HG03175 (cell line): ENCODE data around the gene SULT1A3.
A peak's percentile ranks its signal among the peaks of the same experiment; 100 is the strongest.
"Not testable (repeated sequence)": the region's sequence is repeated elsewhere in the genome, so short reads cannot be mapped to it uniquely, and the experiment has no call there.

Source experiments
- ATAC-seq: cut with Tn5 transposase; IDR thresholded peaks from one replicate; pipeline ENCODE4 v1.9.1; 2021; ENCODE audit warnings: mild to moderate bottlenecking, moderate library complexity; ENCODE audit not compliant: unreplicated experiment

The SULT1A3 gene

DNA sequence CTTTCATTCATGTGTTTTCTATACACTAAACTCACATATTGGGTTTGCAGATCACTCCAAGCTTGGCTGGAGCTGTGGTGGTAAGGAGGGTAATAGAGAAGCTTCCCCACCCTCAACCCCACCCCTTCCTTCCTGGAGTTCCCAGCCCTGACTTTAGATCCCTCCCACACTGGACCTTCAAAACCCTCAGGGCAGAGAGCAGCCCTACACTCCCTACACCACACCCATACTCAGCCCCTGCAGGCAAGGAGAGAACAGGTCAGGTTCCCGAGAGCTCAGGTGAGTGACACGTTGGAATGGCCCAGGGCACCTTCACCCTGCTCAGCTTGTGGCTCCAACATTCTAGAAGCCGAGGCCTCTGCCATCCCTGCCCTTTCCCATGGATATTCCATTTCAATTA, at the start of gene SULT1A3:
SULT1A3 (plus strand) TSS at position 207 of the 400 bp plus-strand sequence. CDS start 1,474 bp downstream, outside the sequence.
- ATAC-seq = not testable (repeated sequence)

DNA sequence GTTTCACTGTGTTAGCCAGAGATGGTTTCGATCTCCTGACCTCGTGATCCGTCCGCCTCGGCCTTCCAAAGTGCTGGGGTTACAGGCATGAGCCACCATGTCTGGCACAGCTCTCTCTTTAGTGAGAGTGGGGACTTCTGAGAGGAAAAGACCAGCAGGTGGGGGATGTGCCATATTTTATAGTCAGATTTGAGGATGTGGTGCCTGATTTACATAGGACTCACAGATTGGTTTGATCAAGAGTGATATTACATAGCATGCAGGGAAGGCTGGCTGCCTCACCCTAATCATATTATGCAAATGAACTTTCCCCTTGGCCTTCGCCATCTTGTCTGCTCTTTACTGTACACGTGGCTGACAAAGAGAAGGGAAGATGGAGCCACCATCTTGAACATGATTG, 48.0 kb upstream of the SULT1A3 start:
- ATAC-seq = no peak

DNA sequence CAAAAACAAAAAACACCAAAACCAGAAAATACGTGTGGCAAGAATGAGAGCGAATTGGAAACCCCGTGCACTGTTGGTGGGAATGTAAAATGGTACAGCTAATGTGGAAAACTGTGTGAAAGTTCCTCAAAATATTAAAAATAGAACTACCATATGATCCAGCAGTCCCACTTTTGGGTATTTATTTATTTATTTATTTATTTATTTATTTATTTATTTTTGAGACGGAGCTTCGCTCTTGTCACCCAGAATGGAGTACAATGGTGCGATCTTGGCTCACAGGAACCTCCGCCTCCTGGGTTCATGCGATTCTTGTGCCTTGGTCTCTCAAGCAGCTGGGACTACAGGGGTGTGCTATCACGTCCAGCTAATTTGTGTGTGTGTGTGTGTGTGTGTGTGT, 46.5 kb upstream of the SULT1A3 start:
- no peak for ATAC-seq

DNA sequence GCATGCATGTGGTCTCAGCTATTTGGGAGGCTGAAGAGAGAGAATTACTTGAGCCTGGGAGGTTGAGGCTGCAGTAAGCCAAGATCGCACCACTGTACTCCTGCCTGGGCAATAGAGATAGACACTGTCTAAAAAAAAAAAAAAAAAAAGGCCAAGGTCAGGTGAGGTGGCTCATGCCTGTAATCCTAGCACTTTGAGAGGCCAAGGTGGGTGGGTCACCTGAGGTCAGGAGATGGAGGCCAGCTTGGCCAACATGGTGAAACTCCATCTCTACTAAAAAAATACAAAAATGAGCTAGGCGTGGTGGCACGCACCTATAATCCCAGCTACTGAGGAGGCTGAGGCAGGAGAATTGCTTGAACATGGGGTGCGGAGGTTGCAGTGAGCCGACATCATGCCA, 43.9 kb upstream of the SULT1A3 start:
- ATAC-seq = no peak

DNA sequence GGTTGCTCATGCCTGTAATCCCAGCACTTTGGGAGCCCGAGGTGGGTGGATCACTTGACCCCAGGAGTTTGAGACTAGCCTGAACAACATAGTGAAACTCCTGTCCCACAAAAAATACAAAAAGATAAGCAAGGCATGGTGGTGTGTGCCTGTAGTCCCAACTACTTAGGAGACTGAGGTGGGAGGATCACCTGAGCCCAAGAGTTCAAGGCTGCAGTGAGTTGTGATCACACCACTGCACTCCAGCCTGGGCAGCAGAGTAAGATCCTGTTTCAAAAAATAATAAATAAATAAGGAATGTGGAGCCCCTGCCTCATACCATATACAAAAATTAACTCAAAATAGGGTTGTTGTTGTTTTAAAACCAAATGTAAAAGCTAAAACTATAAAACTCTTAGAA, 41.8 kb upstream of the SULT1A3 start:
- no peak for ATAC-seq

DNA sequence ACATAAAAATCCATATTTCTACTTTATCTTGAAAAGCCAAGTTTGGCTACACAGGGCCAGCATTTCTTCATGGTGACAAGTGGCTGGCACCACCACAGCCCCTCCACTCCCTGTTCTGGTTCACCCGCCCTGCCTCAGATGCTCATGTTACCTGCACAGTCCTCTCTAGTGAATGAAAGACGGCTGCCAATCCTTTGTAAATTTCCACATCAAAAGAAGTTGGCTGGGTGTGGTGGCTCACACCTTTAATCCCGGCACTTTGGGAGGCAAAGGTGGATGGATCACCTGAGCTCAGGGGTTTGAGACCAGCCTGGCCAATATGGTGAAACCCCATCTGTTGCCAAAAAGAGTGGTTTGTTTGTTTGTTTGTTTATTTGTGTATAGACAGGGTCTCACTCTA, 35.5 kb upstream of the SULT1A3 start:
- ATAC-seq = no peak

DNA sequence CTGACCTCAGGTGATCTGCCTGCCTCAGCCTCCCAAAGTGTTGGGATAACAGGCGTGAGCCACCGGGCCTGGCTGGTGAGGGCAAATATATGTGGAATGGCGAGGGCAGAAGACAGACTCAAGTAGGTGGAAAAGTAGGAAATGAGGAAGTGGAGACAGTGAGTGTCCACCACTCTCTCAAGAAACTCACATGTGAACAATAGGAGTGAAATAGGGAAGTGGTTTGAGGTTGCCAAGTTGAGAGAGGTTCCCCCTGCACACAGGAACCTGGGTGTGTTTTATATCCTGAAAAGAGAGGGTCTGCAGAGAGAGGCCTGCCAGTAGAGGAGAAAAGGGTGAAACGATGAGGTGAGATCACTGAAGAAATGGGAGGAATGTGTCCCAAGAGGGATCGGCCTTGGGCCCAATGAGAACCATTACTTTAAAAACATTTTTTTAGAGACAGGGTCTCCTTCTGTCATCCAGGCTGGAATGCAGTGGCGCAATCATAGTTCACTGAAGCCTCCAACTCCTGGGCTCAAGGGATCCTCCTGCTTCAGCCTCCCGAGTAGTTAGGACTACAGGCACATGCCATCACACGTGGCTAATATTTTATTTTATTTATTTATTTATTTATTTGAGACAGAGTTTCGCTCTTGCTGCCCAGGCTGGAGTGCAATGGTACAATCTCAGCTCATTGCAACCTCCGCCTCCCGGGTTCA, 32.7 kb upstream of the SULT1A3 start:
- ATAC-seq = peak; percentile 61

GRCh38 chr16:30168746-30169145, 30.3 kb upstream of the SULT1A3 start:
- ATAC-seq = not testable (repeated sequence)

DNA sequence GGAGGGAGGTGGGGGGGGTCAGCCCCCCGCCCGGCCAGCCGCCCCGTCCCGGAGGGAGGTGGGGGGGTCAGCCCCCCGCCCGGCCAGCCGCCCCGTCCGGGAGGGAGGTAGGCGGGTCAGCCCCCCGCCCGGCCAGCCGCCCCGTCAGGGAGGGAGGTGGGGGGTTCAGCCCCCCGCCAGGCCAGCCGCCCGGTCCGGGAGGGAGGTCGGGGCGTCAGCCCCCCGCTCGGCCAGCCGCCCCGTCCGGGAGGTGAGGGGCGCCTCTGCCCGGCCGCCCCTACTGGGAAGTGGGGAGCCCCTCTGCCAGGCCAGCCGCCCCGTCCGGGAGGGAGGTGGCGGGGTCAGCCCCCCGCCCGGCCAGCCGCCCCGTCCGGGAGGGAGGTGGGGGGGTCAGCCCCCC, 29.6 kb upstream of the SULT1A3 start:
- ATAC-seq = not testable (repeated sequence)

DNA sequence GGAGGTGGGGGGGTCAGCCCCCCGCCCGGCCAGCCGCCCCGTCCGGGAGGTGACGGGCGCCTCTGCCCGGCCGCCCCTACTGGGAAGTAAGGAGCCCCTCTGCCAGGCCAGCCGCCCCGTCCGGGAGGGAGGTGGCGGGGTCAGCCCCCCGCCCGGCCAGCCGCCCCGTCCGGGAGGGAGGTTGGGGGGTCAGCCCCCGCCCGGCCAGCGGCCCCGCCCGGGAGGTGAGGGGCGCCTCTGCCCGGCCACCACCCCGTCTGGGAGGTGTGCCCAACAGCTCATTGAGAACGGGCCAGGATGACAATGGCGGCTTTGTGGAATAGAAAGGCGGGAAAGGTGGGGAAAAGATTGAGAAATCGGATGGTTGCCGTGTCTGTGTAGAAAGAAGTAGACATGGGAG, 28.9 kb upstream of the SULT1A3 start:
- not testable (repeated sequence) for ATAC-seq

GRCh38 chr16:30173054-30173453, 26.0 kb upstream of the SULT1A3 start:
- no peak for ATAC-seq

DNA sequence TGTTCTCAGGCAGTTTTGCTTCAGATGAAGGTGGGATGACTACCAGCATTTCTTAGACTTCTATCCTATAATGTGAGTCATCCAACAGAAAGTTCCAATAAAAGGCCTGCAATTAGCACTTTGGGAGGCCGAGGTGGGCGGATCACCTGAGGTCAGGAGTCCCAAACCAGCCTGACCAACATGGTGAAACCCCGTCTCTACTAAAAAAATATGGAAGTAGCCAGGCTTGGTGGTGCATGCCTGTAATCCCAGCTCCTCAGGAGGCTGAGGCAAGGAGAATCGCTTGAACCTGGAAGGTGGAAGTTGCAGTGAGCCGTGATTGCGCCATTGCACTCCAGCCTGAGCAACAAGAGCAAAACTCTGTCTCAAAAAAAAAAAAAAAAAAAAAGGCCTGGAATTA, 22.2 kb upstream of the SULT1A3 start:
- not testable (repeated sequence) for ATAC-seq

DNA sequence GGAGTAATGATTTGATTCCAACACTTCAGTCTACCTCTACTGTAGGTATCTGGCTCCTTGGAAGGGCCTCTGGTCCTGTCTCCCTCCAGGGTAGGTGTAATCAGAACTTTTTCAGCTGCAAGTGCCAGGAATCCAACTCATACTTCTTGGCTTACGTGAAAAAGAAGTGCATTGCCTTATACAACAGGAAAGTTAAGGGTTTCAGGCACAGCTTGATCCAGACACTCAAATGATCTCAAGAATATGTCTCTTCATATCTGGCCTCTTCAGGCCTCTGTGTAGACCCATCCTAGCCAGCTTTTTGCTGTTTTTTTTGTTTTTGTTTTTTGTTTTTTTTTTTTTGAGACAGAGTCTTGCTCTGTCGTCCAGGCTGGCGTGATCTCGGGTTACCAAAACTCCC, 19.9 kb upstream of the SULT1A3 start:
- no peak for ATAC-seq

DNA sequence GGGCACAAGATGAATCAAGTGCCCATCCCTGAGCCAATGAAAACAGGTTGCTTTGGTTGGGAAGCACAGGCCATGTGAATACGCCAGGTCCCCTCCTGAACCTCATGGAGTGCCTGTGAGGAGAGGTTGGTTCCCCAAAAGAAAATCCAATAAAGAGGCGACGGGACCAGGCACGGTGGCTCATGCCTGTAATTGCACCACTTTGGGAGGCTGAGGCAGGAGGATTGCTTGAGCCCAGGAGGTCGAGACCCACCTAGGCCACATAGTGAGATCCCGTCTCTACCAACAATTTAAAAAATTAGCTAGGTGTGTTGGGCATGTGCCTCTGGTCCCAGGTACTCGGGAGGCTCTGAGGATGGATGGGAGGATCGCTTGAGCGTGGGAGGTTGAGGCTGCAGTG, 19.1 kb upstream of the SULT1A3 start:
- no peak for ATAC-seq

DNA sequence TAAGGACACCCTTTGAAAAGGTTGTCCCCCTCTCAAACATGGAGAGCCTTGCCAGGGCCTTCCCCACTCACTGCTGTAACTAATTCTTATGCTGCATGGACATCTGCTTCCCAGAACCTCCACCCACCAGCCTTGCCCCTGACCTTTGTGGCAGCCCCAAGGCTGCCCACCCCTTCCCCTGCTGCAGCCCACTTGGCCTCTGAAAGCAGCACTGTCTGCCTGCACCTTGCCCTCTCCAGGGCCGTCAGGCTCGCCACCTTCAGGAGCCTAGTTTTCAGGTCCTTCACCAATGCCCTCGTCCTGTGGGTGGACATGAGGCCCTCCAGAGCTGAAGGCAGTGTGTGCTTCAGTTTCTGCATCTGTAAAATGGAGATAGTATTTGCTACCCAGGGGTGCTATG, 18.3 kb upstream of the SULT1A3 start:
- no peak for ATAC-seq

DNA sequence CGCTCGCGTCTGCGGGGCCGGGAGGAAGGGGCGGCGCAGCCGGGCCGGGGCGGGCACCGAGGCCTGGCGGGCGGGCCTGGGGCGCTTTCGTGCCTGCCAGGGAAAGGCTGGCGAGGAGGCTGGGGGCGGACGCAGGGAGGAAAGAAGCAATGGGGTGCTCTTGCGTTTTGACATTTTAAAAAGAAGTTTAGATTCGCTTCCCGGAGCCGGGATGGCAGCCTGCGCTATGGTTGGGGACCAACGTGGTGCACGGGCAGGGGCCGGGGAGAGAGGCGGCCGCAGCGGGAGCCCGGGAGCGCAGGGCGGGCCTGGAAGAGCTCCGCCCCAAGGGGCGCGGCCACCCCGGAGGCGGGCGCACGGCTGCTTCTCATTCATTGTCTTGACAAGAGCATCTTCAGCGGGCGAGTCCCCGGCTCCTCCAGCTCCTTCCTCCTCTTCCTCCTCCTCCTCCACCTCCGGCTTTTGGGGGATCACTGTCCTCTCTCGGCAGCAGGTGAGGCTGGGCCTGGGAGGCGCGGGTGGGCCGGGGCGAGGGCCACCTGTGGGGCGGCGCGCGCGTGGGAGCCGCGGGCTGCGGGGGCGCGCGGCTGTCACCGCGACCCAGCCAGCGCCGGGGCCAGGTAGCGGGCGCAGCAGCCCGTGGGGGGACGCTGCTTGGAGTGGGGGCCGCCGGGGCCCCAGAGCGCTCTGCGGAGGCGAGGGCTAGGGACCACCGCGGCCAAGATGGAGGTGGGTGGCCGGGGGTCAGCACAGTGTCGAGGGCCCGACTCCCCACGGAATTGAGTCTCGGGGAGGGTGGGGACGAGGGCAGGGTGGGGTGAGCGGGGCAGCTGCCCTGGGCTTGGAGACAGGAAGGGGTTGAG, 15.6 kb upstream of the SULT1A3 start, which contains the start of gene CORO1A:
CORO1A (plus strand) TSS at position 370 of the 863 bp plus-strand sequence. CDS start 1,608 bp downstream, outside the sequence.
- peak; percentile 57 for ATAC-seq

DNA sequence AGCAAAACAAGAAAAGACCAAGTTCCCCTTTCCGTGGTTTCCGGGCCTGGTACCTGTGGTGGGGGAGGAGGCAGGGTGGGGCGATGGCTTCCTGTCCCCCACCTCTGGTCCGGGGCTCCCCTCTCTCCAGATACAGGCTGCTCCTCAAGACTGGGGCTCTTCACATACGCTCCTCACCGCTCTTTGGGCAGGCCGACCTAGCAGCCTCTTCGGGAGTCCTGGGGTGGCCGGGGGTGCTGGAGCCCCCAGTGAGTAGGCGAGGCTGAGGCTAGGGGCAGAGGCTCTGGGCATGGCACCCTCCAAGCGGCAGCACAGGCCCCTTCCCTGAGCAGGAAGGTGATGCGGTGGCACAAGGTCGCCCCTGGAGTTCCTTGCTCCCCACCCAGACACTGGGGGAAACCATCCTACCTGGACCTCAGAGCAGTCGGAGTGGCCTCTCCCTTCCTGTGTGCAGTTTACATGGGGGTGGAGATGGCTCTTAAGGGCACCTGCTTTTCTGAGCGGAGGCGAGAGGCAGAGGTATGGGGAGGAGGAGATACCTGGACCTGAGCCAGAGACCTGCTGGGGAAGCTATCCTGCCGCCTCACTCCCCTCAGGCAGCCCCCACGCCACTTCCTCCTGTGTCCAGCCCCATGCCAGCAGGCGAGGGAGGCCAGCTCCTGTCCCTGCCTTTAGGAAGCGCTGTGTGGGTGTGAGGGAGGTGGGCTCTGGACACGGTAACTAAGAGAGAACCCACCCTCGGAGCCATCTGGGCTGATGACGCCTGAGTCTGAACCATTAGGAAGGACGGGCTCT, 14.8 kb upstream of the SULT1A3 start:
- ATAC-seq = peak; percentile 36

- ATAC-seq = no peak
These were observed 14.0 kb upstream of the SULT1A3 start for GRCh38 chr16:30184891-30185682.

- ATAC-seq = peak; percentile 34
These were observed 13.2 kb upstream of the SULT1A3 start for GRCh38 chr16:30185683-30186421.

DNA sequence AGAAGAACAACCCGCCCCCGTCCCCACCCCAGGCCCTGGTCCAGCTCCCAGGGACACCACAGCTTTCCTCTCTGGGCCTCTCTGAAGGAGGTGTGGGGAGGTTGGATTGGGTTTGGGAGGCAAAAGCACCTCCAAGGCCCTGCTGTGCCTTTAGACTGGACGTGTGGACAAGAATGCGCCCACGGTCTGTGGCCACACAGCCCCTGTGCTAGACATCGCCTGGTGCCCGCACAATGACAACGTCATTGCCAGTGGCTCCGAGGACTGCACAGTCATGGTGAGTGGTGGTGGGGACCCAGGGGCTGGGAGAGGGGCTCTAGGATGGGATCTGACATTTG, 12.6 kb upstream of the SULT1A3 start:
- ATAC-seq = no peak
